OCI-LY7 (cell line): ENCODE data around the gene GNE. TPM values are rescaled to one million over a fixed set of nuclear protein-coding genes. Genes with fewer than 3 reads are reported as not detected.

ENCODE experiments used
- BruUV-seq: library from RNA; stranded (reverse); fragments of 400-500 nt; replicated peaks from 2 replicates; lab custom pipeline; 2021; lab: Mats Ljungman, UMichigan
- CTCF ChIA-PET: fragments of 300-600 bp; sonication (Branson Sonifier 250); formaldehyde crosslinking; loops from one replicate; lab custom pipeline; 2022; ENCODE audit warnings: antibody characterized with exemption; ENCODE audit not compliant: unreplicated experiment; lab: Charles Lee
- POLR2A ChIA-PET: fragments of 300-600 bp; sonication (Branson Sonifier 250); formaldehyde crosslinking; loops from one replicate; lab custom pipeline; 2022; ENCODE audit warnings: antibody characterized with exemption; lab: Charles Lee
- DNase-seq: peaks from one replicate; pipeline ENCODE4 v3.0.0-alpha.2; 2015; ENCODE audit warnings: low spot score
- H2AFZ ChIP-seq: fragments of 200-600 bp; sonication (generic), shearing (Covaris generic); 2 replicates; pipeline ENCODE4 v1.6.1; 2014; ENCODE audit warnings: mild to moderate bottlenecking, antibody characterized with exemption, low read length, moderate library complexity
- H3K27ac ChIP-seq: fragments of 200-600 bp; sonication (generic); 2 replicates; pipeline ENCODE4 v1.5.1; 2014; ENCODE audit warnings: mixed run types, low read depth, mild to moderate bottlenecking, moderate library complexity, low read length, inconsistent platforms; ENCODE audit not compliant: poor library complexity, severe bottlenecking
- H3K36me3 ChIP-seq: fragments of 200-600 bp; sonication (generic); 2 replicates; pipeline ENCODE4 v1.6.1; 2014; ENCODE audit warnings: mild to moderate bottlenecking, antibody characterized with exemption, low read length, moderate library complexity, mixed read lengths; ENCODE audit not compliant: insufficient read depth
- H3K4me1 ChIP-seq: fragments of 200-600 bp; sonication (generic); 2 replicates; pipeline ENCODE4 v1.5.1; 2014; ENCODE audit warnings: mild to moderate bottlenecking, low read length; ENCODE audit not compliant: insufficient read depth, poor library complexity, severe bottlenecking
- H3K4me2 ChIP-seq: fragments of 200-600 bp; sonication (generic); 2 replicates; pipeline ENCODE4 v1.6.1; 2014; ENCODE audit warnings: mild to moderate bottlenecking, low read length
- H3K4me3 ChIP-seq: fragments of 200-600 bp; sonication (generic); 2 replicates; pipeline ENCODE4 v1.5.1; 2014; ENCODE audit warnings: mild to moderate bottlenecking, low read depth, low read length; ENCODE audit not compliant: poor library complexity, severe bottlenecking
- H3K79me2 ChIP-seq: fragments of 200-600 bp; sonication (generic); 2 replicates; pipeline ENCODE4 v1.6.1; 2016; ENCODE audit warnings: low read depth, mild to moderate bottlenecking, low read length, moderate library complexity, mixed read lengths; ENCODE audit not compliant: insufficient read depth
- H3K9me2 ChIP-seq: fragments of 200-600 bp; sonication (generic); 2 replicates; pipeline ENCODE4 v1.6.1; 2016; ENCODE audit warnings: mild to moderate bottlenecking, low read length, mixed read lengths; ENCODE audit not compliant: insufficient read depth
- H3K9me3 ChIP-seq: fragments of 200-600 bp; sonication (generic); 2 replicates; pipeline ENCODE4 v1.6.1; 2014; ENCODE audit warnings: mild to moderate bottlenecking, mixed run types, low read length, mixed read lengths
- H4K20me1 ChIP-seq: fragments of 200-600 bp; sonication (generic); 2 replicates; pipeline ENCODE4 v1.6.1; 2014; ENCODE audit warnings: mild to moderate bottlenecking, antibody characterized with exemption, low read length, moderate library complexity, mixed read lengths; ENCODE audit not compliant: insufficient read depth
- EZH2phosphoT487 ChIP-seq: fragments of 200-600 bp; sonication (generic); IDR thresholded peaks from 2 replicates; pipeline ENCODE4 v1.6.1; 2018; ENCODE audit warnings: low read depth, borderline replicate concordance, mild to moderate bottlenecking, mixed run types, antibody characterized with exemption, low read length, moderate library complexity, mixed read lengths
- intact Hi-C: fragments of 100-400 bp; cut with micrococcal nuclease; formaldehyde crosslinking; loops from one replicate; pipeline ENCODE4 v1.10.0; 2022; ENCODE audit not compliant: unreplicated experiment
- total RNA-seq, 2 experiments: library from RNA; depleted of rRNA in 1 of 2; stranded (reverse); fragments of >200 nt in 1 of 2; shearing (Covaris generic) in 1 of 2; gene quantifications; 2 replicates each; pipeline ENCODE4 v1.2.3, GENCODE V29; 2014 to 2022
- TF ChIP-seq, protein P1 (sequence below): fragments of 200-600 bp; sonication (generic); conservative IDR thresholded peaks from 2 replicates; pipeline ENCODE4 v1.5.1; 2014; ENCODE audit warnings: mild to moderate bottlenecking, antibody characterized with exemption, low read length, moderate library complexity, mixed read lengths

GNE gene
- total RNA-seq, 2 experiments from 2014 or later: 15.5 to 27.7 TPM

DNA sequence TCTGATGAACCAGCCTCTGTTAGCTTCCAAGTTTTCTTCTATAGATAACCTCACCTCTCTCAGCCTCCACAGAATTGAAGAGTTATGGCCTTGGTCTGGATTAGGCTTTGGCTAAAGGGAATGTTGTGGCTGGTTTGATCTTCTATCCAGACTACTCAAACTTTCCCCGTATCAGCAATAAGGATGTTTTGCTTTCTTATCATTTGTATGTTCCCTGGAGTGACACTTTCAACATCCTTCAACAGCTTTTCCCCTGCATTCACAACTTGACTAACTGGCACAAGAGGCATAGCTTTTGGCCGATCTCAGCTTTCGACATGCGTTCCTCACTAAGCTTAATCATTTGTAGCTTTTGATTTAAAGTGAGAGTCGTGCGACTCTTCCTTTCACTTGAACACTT lies 28.1 kb upstream of the GNE start:
- BruUV-seq: no TSS peak
- POLR2A ChIA-PET: interaction anchor here (1.4 to 1.5 kb wide), 2 partner anchors 13 to 55 kb away, joined by 3 to 5 read pairs; no protein-coding TSS in a partner anchor
- Histone ChIP-seq H4K20me1 (no peaks in the 10 kb centered on the region), H3K9me2 (no peaks in the 10 kb centered on the region), H3K4me2 (no peak overlapping the region), H3K79me2 (no peaks in the 10 kb centered on the region), H3K36me3 (no peaks in the 10 kb centered on the region), H3K9me3 (no peaks in the 10 kb centered on the region), H2AFZ (no peak overlapping the region), H3K4me3 (no peak overlapping the region), H3K27ac (no peak overlapping the region), H3K4me1 (no peaks in the 10 kb centered on the region)
- intact Hi-C loops: no loop called here
- no peak for DNase-seq
- CTCF ChIA-PET: no interaction called here
- TF ChIP-seq EZH2phosphoT487: no peak
- TF ChIP-seq, protein P1, sequence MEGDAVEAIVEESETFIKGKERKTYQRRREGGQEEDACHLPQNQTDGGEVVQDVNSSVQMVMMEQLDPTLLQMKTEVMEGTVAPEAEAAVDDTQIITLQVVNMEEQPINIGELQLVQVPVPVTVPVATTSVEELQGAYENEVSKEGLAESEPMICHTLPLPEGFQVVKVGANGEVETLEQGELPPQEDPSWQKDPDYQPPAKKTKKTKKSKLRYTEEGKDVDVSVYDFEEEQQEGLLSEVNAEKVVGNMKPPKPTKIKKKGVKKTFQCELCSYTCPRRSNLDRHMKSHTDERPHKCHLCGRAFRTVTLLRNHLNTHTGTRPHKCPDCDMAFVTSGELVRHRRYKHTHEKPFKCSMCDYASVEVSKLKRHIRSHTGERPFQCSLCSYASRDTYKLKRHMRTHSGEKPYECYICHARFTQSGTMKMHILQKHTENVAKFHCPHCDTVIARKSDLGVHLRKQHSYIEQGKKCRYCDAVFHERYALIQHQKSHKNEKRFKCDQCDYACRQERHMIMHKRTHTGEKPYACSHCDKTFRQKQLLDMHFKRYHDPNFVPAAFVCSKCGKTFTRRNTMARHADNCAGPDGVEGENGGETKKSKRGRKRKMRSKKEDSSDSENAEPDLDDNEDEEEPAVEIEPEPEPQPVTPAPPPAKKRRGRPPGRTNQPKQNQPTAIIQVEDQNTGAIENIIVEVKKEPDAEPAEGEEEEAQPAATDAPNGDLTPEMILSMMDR: no peak

DNA sequence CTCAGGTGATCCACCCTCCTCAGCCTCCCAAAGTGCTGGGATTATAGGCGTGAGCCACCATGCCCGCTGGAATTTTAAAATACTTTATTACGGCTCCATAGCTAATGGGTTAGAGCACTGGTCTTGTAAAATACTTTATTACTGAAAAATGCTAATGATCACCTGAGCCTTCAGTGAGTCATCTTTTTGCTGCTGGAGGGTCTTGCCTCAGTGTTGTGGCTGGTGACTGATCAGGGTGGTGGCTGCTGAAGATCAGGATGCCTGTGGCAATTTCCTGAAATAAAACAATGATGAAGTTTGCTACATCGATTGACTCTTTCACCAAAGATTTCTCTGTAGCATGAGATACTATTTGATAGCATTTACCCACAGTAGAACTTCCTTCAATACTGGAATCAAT lies 26.0 kb upstream of the GNE start:
- TF ChIP-seq EZH2phosphoT487: no peak
- TF ChIP-seq, protein P1: no peak
- no peaks in the 10 kb centered on the region for H3K4me1 ChIP-seq
- H3K4me2 ChIP-seq: no peak overlapping the region
- H3K36me3 ChIP-seq: no peaks in the 10 kb centered on the region
- no peak overlapping the region for H3K4me3 ChIP-seq
- no peaks in the 10 kb centered on the region for H3K9me3 ChIP-seq
- H3K27ac ChIP-seq: no peak overlapping the region
- BruUV-seq: no TSS peak
- intact Hi-C loops: no loop called here
- DNase-seq: no peak
- ChIA-PET POLR2A (no interaction called here), CTCF (no interaction called here)
- H4K20me1 ChIP-seq: no peaks in the 10 kb centered on the region
- H3K79me2 ChIP-seq: no peaks in the 10 kb centered on the region
- no peak overlapping the region for H2AFZ ChIP-seq
- no peaks in the 10 kb centered on the region for H3K9me2 ChIP-seq

- Histone ChIP-seq H3K4me3 (no peak overlapping the region), H3K4me1 (no peaks in the 10 kb centered on the region), H3K36me3 (no peaks in the 10 kb centered on the region), H3K4me2 (no peak overlapping the region), H4K20me1 (no peaks in the 10 kb centered on the region), H3K9me3 (no peaks in the 10 kb centered on the region), H3K27ac (no peak overlapping the region), H2AFZ (no peak overlapping the region), H3K9me2 (no peaks in the 10 kb centered on the region), H3K79me2 (no peaks in the 10 kb centered on the region)
- CTCF ChIA-PET: no interaction called here
- intact Hi-C loops: no loop called here
- POLR2A ChIA-PET: no interaction called here
- TF ChIP-seq, protein P1: no peak
- no peak for TF ChIP-seq EZH2phosphoT487
- BruUV-seq: no TSS peak
- no peak for DNase-seq
Measured at GRCh38 chr9:36282275-36282674, 24.0 kb upstream of the GNE start.
